Ishikawa (cell line): ENCODE results near the gene SEMA5A.

Source experiments
- CEBPB ChIP-seq: IDR thresholded peaks from 2 replicates; pipeline ENCODE4 v1.6.1; 2012
- CREB1 ChIP-seq: IDR thresholded peaks from 2 replicates; pipeline ENCODE4 v1.6.1; 2012; ENCODE audit warnings: low read depth
- EGR1 ChIP-seq: IDR thresholded peaks from 2 replicates; pipeline ENCODE4 v1.6.1; 2012
- EP300 ChIP-seq: IDR thresholded peaks from 2 replicates; pipeline ENCODE4 v1.6.1; 2012; ENCODE audit warnings: borderline replicate concordance
- FOXM1 ChIP-seq: IDR thresholded peaks from 2 replicates; pipeline ENCODE4 v1.6.1; 2012; ENCODE audit warnings: low read depth, borderline replicate concordance
- MAX ChIP-seq: IDR thresholded peaks from 2 replicates; pipeline ENCODE4 v1.6.1; 2012
- NFIC ChIP-seq: IDR thresholded peaks from 2 replicates; pipeline ENCODE4 v1.6.1; 2012
- RAD21 ChIP-seq: IDR thresholded peaks from 2 replicates; pipeline ENCODE4 v1.6.1; 2012; ENCODE audit warnings: low read depth
- TAF1 ChIP-seq: IDR thresholded peaks from 2 replicates; pipeline ENCODE4 v1.6.1; 2012; ENCODE audit warnings: low read depth, mild to moderate bottlenecking
- TCF12 ChIP-seq: IDR thresholded peaks from 2 replicates; pipeline ENCODE4 v1.6.1; 2012; ENCODE audit warnings: low read depth
- TEAD4 ChIP-seq: IDR thresholded peaks from 2 replicates; pipeline ENCODE4 v1.6.1; 2012
- USF1 ChIP-seq: IDR thresholded peaks from 2 replicates; pipeline ENCODE4 v1.6.1; 2012
- YY1 ChIP-seq: IDR thresholded peaks from 2 replicates; pipeline ENCODE4 v1.6.1; 2012; ENCODE audit warnings: low read depth
- ZBTB7A ChIP-seq: IDR thresholded peaks from 2 replicates; pipeline ENCODE4 v1.6.1; 2012; ENCODE audit warnings: low read depth
- TF ChIP-seq, protein P1 (sequence below): IDR thresholded peaks from 2 replicates; pipeline ENCODE4 v1.6.1; 2012; ENCODE audit warnings: low read depth, mild to moderate bottlenecking

The SEMA5A gene

DNA sequence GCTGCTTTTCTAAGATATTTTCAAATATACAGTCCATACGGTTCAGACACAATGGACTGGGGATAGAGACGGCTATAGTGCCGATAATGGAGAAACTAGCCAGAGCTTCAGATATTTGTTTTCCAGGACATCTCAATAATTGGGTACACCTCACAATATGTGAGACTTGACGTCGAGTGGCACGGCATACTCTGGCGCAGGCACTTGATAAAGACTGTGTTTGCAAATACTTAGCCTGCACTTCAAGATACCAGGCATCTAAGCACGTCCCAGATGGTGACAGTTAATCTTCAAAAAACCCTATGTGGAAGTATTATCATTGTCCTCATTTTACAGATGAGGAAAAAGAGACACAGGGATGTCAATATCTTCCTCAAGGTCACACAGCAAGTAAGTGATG is 48.5 kb downstream of the SEMA5A start:
- TF ChIP-seq CEBPB (no peak), EP300 (no peak), TAF1 (no peak), YY1 (no peak), TCF12 (no peak), EGR1 (no peak), MAX (no peak), USF1 (no peak), FOXM1 (no peak), NFIC (no peak), TEAD4 (no peak)

GRCh38 chr5:9496801-9497200 is 49.1 kb downstream of the SEMA5A start:
- TF ChIP-seq EP300 (no peak), CREB1 (no peak), ZBTB7A (no peak), EGR1 (no peak), RAD21 (no peak), YY1 (no peak), TCF12 (no peak), USF1 (no peak), FOXM1 (no peak)

DNA sequence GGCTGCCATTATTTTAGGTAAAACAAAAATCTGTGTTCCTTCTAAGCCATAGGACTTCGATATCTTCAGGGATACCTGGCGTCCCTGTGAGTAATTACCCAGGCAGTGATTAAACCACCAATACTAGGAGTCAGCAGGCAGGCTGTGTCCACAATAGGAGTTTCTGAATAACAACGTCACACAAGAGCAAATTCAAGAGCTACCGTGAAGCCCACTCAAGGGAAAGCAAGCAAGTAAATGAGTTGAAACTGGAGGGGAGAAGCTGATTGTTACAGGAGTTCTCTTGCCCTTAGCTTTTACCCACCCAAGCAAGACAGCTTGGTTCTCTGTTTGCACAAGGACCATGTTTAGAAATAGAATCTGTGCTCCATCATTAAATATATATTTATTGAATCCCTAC is 50.8 kb downstream of the SEMA5A start:
- TF ChIP-seq RAD21: no peak
- no peak for TF ChIP-seq CEBPB
- no peak for TF ChIP-seq MAX
- TF ChIP-seq USF1: no peak
- no peak for TF ChIP-seq ZBTB7A
- TF ChIP-seq, protein P1, sequence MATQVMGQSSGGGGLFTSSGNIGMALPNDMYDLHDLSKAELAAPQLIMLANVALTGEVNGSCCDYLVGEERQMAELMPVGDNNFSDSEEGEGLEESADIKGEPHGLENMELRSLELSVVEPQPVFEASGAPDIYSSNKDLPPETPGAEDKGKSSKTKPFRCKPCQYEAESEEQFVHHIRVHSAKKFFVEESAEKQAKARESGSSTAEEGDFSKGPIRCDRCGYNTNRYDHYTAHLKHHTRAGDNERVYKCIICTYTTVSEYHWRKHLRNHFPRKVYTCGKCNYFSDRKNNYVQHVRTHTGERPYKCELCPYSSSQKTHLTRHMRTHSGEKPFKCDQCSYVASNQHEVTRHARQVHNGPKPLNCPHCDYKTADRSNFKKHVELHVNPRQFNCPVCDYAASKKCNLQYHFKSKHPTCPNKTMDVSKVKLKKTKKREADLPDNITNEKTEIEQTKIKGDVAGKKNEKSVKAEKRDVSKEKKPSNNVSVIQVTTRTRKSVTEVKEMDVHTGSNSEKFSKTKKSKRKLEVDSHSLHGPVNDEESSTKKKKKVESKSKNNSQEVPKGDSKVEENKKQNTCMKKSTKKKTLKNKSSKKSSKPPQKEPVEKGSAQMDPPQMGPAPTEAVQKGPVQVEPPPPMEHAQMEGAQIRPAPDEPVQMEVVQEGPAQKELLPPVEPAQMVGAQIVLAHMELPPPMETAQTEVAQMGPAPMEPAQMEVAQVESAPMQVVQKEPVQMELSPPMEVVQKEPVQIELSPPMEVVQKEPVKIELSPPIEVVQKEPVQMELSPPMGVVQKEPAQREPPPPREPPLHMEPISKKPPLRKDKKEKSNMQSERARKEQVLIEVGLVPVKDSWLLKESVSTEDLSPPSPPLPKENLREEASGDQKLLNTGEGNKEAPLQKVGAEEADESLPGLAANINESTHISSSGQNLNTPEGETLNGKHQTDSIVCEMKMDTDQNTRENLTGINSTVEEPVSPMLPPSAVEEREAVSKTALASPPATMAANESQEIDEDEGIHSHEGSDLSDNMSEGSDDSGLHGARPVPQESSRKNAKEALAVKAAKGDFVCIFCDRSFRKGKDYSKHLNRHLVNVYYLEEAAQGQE: no peak
- TF ChIP-seq TCF12: no peak
- TF ChIP-seq FOXM1: no peak
- TF ChIP-seq YY1: no peak
- TF ChIP-seq NFIC: no peak
- no peak for TF ChIP-seq TAF1

DNA sequence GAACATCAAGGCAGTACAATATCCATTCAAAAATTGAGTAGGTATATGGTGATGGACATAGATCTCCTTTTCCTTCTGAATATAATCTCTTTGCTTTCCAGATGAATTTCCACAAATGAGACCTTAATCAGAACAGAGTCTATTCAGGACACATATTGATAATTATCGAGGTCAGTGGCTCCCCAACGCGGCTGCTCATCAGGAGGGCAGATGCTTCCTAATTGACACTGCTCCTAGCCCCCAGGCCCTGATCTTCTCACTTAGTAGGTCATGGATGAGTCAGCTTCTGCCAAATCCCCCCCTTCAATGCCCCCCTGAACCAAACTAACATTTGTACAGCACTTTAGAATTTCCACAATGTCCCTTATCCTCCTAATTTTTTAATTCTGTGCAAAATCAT is 51.6 kb downstream of the SEMA5A start:
- TF ChIP-seq CEBPB (no peak), RAD21 (no peak), USF1 (no peak), TCF12 (no peak), EGR1 (no peak), CREB1 (no peak), TEAD4 (no peak), ZBTB7A (no peak), EP300 (no peak), TAF1 (no peak), YY1 (no peak), FOXM1 (no peak)
- TF ChIP-seq, protein P1: no peak

DNA sequence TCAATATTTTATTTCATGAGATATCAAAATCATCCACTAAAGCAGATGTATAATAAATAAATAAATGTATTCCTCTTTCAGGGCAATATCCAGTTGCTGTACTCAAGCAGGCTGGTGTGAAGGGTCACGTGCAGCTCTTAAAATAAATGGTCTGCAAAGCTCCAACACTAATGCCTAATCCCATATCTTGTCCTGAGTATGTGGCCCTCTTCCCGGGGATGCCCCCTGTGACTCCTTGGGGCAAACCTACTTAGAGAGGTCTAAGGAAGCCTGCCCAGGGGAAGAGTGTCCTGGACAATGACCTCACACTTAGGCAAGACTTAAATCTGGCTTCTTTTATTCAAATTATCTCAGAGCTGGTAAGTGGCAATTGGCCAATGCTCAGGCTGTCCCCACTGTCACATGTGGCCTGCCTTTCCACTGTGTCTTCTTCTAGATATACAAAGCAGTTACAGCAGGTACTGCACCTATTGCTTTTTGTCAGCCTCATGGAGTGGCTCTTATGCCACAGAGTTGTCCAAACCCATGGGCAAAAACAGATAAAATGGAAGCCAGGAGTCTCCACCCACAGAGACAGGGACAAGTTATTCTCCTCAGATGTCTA is 55.3 kb downstream of the SEMA5A start:
- TF ChIP-seq NFIC (no peak), TAF1 (no peak), YY1 (no peak), EP300 (no peak), FOXM1 (no peak), EGR1 (no peak), RAD21 (no peak), ZBTB7A (no peak), MAX (no peak), CREB1 (no peak), USF1 (no peak), CEBPB (no peak), TEAD4 (no peak), TCF12 (no peak)
- TF ChIP-seq, protein P1: no peak
